HepG2 (cell line): ENCODE measurements around the gene CD302. TPM values are rescaled to one million over a fixed set of nuclear protein-coding genes. Genes with fewer than 3 reads are reported as not detected.

Experiments
- AGO2 ChIP-seq: fragments of 200-400 bp; formaldehyde crosslinking; optimal IDR thresholded peaks from 2 replicates; pipeline ENCODE3; 2017; ENCODE audit warnings: mild to moderate bottlenecking, low read depth, low read length, moderate library complexity
- DNMT3B ChIP-seq: conservative IDR thresholded peaks from 2 replicates; pipeline ENCODE4 v1.6.1; 2016; ENCODE audit warnings: missing biosample characterization, control low read depth
- HMG20A ChIP-seq: IDR thresholded peaks from 2 replicates; pipeline ENCODE4 v1.6.1; 2016; ENCODE audit warnings: borderline replicate concordance
- MBNL3 ChIP-seq: fragments of 250-450 bp; sonication (Bioruptor Pico); conservative IDR thresholded peaks from 2 replicates; pipeline ENCODE4 v1.8.0; 2022; ENCODE audit warnings: mild to moderate bottlenecking, inconsistent platforms
- NRL ChIP-seq: sonication (generic); formaldehyde crosslinking; IDR thresholded peaks from 2 replicates; pipeline ENCODE4 v1.5.0; 2020; ENCODE audit warnings: missing genetic modification reagents, mild to moderate bottlenecking, moderate library complexity, borderline replicate concordance
- POLR2A ChIP-seq, 2 experiments: IDR thresholded peaks; 2 replicates each; pipeline ENCODE4 v1.6.1; 2011; ENCODE audit warnings: low read depth in 2 of 2, low read length in 2 of 2, mild to moderate bottlenecking in 1 of 2, moderate library complexity in 1 of 2; ENCODE audit not compliant: insufficient read depth in 1 of 2
- RXRB ChIP-seq: IDR thresholded peaks from 2 replicates; pipeline ENCODE4 v1.6.1; 2016; ENCODE audit warnings: borderline replicate concordance, missing genetic modification reagents, missing compliant biosample characterization
- SCMH1 ChIP-seq: sonication (generic); formaldehyde crosslinking; IDR thresholded peaks from 2 replicates; pipeline ENCODE4 v1.9.0; 2021; ENCODE audit warnings: missing genetic modification reagents, mild to moderate bottlenecking, borderline replicate concordance
- SIN3B ChIP-seq: fragments of 150-350 bp; IDR thresholded peaks from 2 replicates; pipeline ENCODE4 v1.6.1; 2014; ENCODE audit warnings: low read length
- ZBTB42 ChIP-seq: sonication (generic); formaldehyde crosslinking; IDR thresholded peaks from 2 replicates; pipeline ENCODE4 v1.5.0; 2020; ENCODE audit warnings: mild to moderate bottlenecking, missing genetic modification reagents
- ZNF253 ChIP-seq: sonication (generic); formaldehyde crosslinking; IDR thresholded peaks from 2 replicates; pipeline ENCODE4 v1.8.0; 2022; ENCODE audit warnings: mild to moderate bottlenecking, missing genetic modification reagents, borderline replicate concordance
- ZNF30 ChIP-seq: sonication (generic); formaldehyde crosslinking; IDR thresholded peaks from 2 replicates; pipeline ENCODE4 v1.5.0; 2020; ENCODE audit warnings: mild to moderate bottlenecking, missing genetic modification reagents
- ZNF891 ChIP-seq: sonication (generic); formaldehyde crosslinking; IDR thresholded peaks from 2 replicates; pipeline ENCODE4 v1.5.0; 2020; ENCODE audit warnings: mild to moderate bottlenecking, missing genetic modification reagents
- polyA plus RNA-seq, 8 experiments: library from polyadenylated mRNA; depleted of rRNA in 3 of 8; stranded (reverse) in 7 of 8; unstranded in 1 of 8; fragments of >200 nt; fragmentation: Illumina TruSeq in 4 of 8; extraction: Trizol in 4 of 8; gene quantifications; 2 replicates each; pipeline versions ENCODE4 v1.2.1 to v1.2.3, GENCODE V29; 2011 to 2016; ENCODE audit warnings: low read depth in 4 of 8, missing spikeins in 1 of 8, mixed read lengths in 1 of 8; ENCODE audit not compliant: insufficient read depth in 1 of 8
- total RNA-seq, 5 experiments: library from RNA; depleted of rRNA; stranded (reverse); fragments of >200 nt; fragmentation: Illumina TruSeq; extraction: Trizol; gene quantifications; 2 replicates each; pipeline ENCODE4 v1.2.3, GENCODE V29; 2016; ENCODE audit warnings: low read depth in 1 of 5
- TF ChIP-seq, protein P1 (sequence below): sonication (generic); formaldehyde crosslinking; IDR thresholded peaks from 2 replicates; pipeline ENCODE4 v1.5.0; 2020; ENCODE audit warnings: missing genetic modification reagents
- TF ChIP-seq, protein P2 (sequence below): sonication (generic); formaldehyde crosslinking; IDR thresholded peaks from 2 replicates; pipeline ENCODE4 v1.9.0; 2022; ENCODE audit warnings: missing genetic modification reagents, mild to moderate bottlenecking, borderline replicate concordance
- TF ChIP-seq, protein P3 (sequence below): IDR thresholded peaks from 2 replicates; pipeline ENCODE4 v1.6.1; 2016; ENCODE audit warnings: missing compliant biosample characterization, missing genetic modification reagents, borderline replicate concordance
- TF ChIP-seq, protein P4 (sequence below): sonication (generic); formaldehyde crosslinking; IDR thresholded peaks from 2 replicates; pipeline ENCODE4 v1.8.1; 2023; ENCODE audit warnings: mild to moderate bottlenecking, missing genetic modification reagents
- TF ChIP-seq, protein P5 (sequence below): sonication (generic); formaldehyde crosslinking; IDR thresholded peaks from 2 replicates; pipeline ENCODE4 v1.8.0; 2022; ENCODE audit warnings: mild to moderate bottlenecking, missing genetic modification reagents, moderate library complexity
- TF ChIP-seq, protein P6 (sequence below): sonication (generic); formaldehyde crosslinking; IDR thresholded peaks from 2 replicates; pipeline ENCODE4 v1.8.1; 2023; ENCODE audit warnings: mild to moderate bottlenecking, moderate library complexity, missing genetic modification reagents
- TF ChIP-seq, protein P7 (sequence below): sonication (generic); formaldehyde crosslinking; IDR thresholded peaks from 2 replicates; pipeline ENCODE4 v1.8.0; 2022; ENCODE audit warnings: mild to moderate bottlenecking, missing genetic modification reagents

Gene CD302
- total and polyA plus RNA-seq, 2 of the 13 experiments (the other 11 are each of a cell fraction or from before 2014, with no cell fraction given), result 8.0 to 15.6 TPM

DNA sequence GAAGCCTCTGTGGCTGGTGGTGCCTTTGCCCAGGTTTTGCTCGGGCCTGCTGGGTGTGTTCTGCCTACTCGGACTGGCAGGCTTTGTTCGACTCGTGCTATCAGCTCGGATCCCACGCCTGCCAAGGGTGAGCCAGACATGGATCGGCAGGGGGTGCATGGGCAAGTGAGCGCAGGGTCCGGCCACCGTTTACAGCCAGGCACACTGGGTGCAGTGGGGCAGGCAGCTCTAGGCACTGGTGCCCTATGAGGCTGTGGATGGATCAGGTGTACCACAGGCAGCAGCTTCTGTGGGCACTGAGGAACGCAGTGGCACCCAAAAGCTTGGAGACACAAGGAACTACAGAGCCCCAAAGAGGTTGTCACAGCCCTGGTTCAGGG is 60.1 kb downstream of the CD302 start (continued):
- TF ChIP-seq ZNF30 (CRISPR knock-in tag), result no peak
- TF ChIP-seq, protein P1, sequence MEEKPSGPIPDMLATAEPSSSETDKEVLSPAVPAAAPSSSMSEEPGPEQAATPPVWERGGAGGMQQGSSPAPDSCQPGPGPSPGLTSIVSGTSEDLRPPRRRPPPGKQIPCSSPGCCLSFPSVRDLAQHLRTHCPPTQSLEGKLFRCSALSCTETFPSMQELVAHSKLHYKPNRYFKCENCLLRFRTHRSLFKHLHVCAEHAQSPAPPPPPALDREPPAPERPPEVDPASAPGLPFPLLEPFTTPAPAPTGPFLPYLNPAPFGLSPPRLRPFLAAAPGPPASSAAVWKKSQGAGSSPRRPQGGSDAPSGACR (CRISPR knock-in tag), result no peak
- peak; percentile 90 for TF ChIP-seq AGO2
- no peak for TF ChIP-seq RXRB (CRISPR knock-in tag)
- TF ChIP-seq, protein P2, sequence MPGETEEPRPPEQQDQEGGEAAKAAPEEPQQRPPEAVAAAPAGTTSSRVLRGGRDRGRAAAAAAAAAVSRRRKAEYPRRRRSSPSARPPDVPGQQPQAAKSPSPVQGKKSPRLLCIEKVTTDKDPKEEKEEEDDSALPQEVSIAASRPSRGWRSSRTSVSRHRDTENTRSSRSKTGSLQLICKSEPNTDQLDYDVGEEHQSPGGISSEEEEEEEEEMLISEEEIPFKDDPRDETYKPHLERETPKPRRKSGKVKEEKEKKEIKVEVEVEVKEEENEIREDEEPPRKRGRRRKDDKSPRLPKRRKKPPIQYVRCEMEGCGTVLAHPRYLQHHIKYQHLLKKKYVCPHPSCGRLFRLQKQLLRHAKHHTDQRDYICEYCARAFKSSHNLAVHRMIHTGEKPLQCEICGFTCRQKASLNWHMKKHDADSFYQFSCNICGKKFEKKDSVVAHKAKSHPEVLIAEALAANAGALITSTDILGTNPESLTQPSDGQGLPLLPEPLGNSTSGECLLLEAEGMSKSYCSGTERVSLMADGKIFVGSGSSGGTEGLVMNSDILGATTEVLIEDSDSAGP (CRISPR knock-in tag), result 0 out of 2 replicates have a peak, but pooled peaks have one; percentile 17
- no peak for TF ChIP-seq ZNF891 (CRISPR knock-in tag)
- no peak for TF ChIP-seq ZBTB42
- no peak for TF ChIP-seq SCMH1 (CRISPR knock-in tag)
- TF ChIP-seq, protein P3, sequence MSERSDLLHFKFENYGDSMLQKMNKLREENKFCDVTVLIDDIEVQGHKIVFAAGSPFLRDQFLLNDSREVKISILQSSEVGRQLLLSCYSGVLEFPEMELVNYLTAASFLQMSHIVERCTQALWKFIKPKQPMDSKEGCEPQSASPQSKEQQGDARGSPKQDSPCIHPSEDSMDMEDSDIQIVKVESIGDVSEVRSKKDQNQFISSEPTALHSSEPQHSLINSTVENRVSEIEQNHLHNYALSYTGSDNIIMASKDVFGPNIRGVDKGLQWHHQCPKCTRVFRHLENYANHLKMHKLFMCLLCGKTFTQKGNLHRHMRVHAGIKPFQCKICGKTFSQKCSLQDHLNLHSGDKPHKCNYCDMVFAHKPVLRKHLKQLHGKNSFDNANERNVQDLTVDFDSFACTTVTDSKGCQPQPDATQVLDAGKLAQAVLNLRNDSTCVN (CRISPR knock-in tag), result no peak
- TF ChIP-seq, protein P4, sequence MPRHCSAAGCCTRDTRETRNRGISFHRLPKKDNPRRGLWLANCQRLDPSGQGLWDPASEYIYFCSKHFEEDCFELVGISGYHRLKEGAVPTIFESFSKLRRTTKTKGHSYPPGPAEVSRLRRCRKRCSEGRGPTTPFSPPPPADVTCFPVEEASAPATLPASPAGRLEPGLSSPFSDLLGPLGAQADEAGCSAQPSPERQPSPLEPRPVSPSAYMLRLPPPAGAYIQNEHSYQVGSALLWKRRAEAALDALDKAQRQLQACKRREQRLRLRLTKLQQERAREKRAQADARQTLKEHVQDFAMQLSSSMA (CRISPR knock-in tag), result 0 out of 2 replicates have a peak, but pooled peaks have one; percentile 43
- 0 out of 4 replicates have a peak, but pooled peaks of 1 of the 2 experiments have one; percentile 1 for TF ChIP-seq POLR2A (IDR thresholded peaks at IDR 0.05; ENCODE audit: insufficient read depth in 1 of 2, low read depth in 2 of 2, low read length in 2 of 2)
- no peak for TF ChIP-seq DNMT3B
- TF ChIP-seq, protein P5, sequence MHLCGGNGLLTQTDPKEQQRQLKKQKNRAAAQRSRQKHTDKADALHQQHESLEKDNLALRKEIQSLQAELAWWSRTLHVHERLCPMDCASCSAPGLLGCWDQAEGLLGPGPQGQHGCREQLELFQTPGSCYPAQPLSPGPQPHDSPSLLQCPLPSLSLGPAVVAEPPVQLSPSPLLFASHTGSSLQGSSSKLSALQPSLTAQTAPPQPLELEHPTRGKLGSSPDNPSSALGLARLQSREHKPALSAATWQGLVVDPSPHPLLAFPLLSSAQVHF, result no peak
- TF ChIP-seq, protein P6, sequence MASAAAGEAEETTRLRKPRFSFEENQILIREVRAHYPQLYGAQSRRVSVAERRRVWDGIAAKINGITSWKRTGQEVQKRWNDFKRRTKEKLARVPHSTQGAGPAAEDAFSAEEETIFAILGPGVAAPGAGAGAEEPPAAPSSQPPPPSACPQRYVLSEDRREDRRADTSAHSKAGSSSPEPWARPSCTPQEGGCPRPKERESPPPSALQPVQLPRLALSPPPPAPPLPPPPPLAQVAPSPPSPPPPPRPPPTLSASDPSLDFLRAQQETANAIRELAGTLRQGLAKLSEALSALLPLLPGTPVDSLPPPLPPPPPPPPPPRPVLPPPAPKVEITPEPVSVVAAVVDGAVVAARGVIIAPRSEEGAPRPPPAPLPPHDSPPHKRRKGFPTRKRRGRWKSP, result no peak
- TF ChIP-seq NRL (CRISPR knock-in tag), result peak; percentile 29; the same call in 1 of the 2 replicates
- no peak for TF ChIP-seq ZNF253 (CRISPR knock-in tag)
- TF ChIP-seq HMG20A (CRISPR knock-in tag), result no peak
- TF ChIP-seq MBNL3, result no peak
- TF ChIP-seq, protein P7, sequence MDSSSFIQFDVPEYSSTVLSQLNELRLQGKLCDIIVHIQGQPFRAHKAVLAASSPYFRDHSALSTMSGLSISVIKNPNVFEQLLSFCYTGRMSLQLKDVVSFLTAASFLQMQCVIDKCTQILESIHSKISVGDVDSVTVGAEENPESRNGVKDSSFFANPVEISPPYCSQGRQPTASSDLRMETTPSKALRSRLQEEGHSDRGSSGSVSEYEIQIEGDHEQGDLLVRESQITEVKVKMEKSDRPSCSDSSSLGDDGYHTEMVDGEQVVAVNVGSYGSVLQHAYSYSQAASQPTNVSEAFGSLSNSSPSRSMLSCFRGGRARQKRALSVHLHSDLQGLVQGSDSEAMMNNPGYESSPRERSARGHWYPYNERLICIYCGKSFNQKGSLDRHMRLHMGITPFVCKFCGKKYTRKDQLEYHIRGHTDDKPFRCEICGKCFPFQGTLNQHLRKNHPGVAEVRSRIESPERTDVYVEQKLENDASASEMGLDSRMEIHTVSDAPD (CRISPR knock-in tag), result no peak
- no peak for TF ChIP-seq SIN3B
